ENCODE data around the gene RAB14. TPM values are rescaled to one million over a fixed set of nuclear protein-coding genes. Genes with fewer than 3 reads are reported as not detected.

RAB14 gene
- total and polyA plus RNA-seq, 10 of the 15 experiments (the other 5 are each of a cell fraction or from before 2014, with no cell fraction given): 16.7 to 59.9 (median 25.4) TPM

GRCh38 chr9:121201045-121201737 is 478 bp downstream of the RAB14 start (continued):
- no peak for TF ChIP-seq CEBPZ (IDR thresholded peaks at IDR 0.05; ENCODE audit: low read depth, low read length)
- TF ChIP-seq NFXL1 (IDR thresholded peaks at IDR 0.05; ENCODE audit: borderline replicate concordance): no peak
- no peak for TF ChIP-seq KLF5 (IDR thresholded peaks at IDR 0.05; ENCODE audit: partially characterized antibody)
- no peak for TF ChIP-seq RB1 (IDR thresholded peaks at IDR 0.05; ENCODE audit: borderline replicate concordance)
- TF ChIP-seq BACH1 (IDR thresholded peaks at IDR 0.05; ENCODE audit: borderline replicate concordance): peak; percentile 74
- TF ChIP-seq KAT2A (conservative IDR thresholded peaks at IDR 0.05; ENCODE audit: control insufficient read depth, low read depth, low read length): no peak
- TF ChIP-seq ZSCAN29 (IDR thresholded peaks at IDR 0.05): 0 out of 2 replicates have a peak, but pooled peaks have one; percentile 7
- TF ChIP-seq NR2F1 (conservative IDR thresholded peaks at IDR 0.05): peak; percentile 48
- TF ChIP-seq RBBP5 (conservative IDR thresholded peaks at IDR 0.05): no peak
- peak; percentile 98 for TF ChIP-seq LARP7 (IDR thresholded peaks at IDR 0.05)
